OCI-LY3 (cell line): ENCODE data around the gene TRIP4.

ENCODE experiments used
- CTCF ChIP-seq: fragments of 200-600, 300-600 bp; sonication (generic); IDR thresholded peaks from 2 replicates; pipeline ENCODE4 v1.5.1; 2014; ENCODE audit warnings: antibody characterized with exemption, low read length, low read depth
- EZH2phosphoT487 ChIP-seq: fragments of 200-600 bp; shearing (Covaris generic); IDR thresholded peaks from 2 replicates; pipeline ENCODE4 v1.6.1; 2018; ENCODE audit warnings: antibody characterized with exemption, mixed run types, low read depth

- TF ChIP-seq CTCF (no peak), EZH2phosphoT487 (no peak)
Measured at GRCh38 chr15:64354688-64355344, 32.8 kb upstream of the TRIP4 start.
